Measurements from ENCODE around the gene C10orf120.

- TF ChIP-seq EZH2 (IDR thresholded peaks at IDR 0.05; ENCODE audit: low read depth, unreplicated experiment): no peak
- no peak for TF ChIP-seq CTCF (conservative IDR thresholded peaks at IDR 0.05; ENCODE audit: low read depth in 2 of 2)
Measured at GRCh38 chr10:122675278-122675677, 24.4 kb downstream of the C10orf120 start.

All from GM23338 (cell line).